Loucy (cell line): ENCODE results near the gene LRRC63.

Source experiments
- H2AFZ ChIP-seq: fragments of 200-600 bp; sonication (generic); 2 replicates; pipeline ENCODE4 v1.6.0; 2016; ENCODE audit warnings: antibody characterized with exemption, mild to moderate bottlenecking, low read length, moderate library complexity
- H3F3A ChIP-seq: fragments of 200-600 bp; 2 replicates; pipeline ENCODE4 v1.6.0; 2016; ENCODE audit warnings: antibody characterized with exemption, low read depth, mild to moderate bottlenecking
- H3K27me3 ChIP-seq: fragments of 200-600 bp; sonication (generic); 2 replicates; pipeline ENCODE4 v1.6.1; 2014; ENCODE audit warnings: low read length, mild to moderate bottlenecking; ENCODE audit not compliant: insufficient read depth, poor library complexity, severe bottlenecking
- H3K36me3 ChIP-seq: fragments of 200-600 bp; sonication (generic); 2 replicates; pipeline ENCODE4 v1.6.1; 2016; ENCODE audit warnings: low read length; ENCODE audit not compliant: insufficient read depth
- H3K4me1 ChIP-seq: fragments of 200-600 bp; sonication (generic); 2 replicates; pipeline ENCODE4 v1.5.1; 2014; ENCODE audit warnings: low read length, mild to moderate bottlenecking; ENCODE audit not compliant: insufficient read depth, poor library complexity, severe bottlenecking
- H3K4me2 ChIP-seq: fragments of 200-600 bp; sonication (generic); 2 replicates; pipeline ENCODE4 v1.6.0; 2014; ENCODE audit warnings: antibody characterized with exemption, low read length, low read depth, mild to moderate bottlenecking; ENCODE audit not compliant: poor library complexity, severe bottlenecking
- H3K4me3 ChIP-seq: fragments of 200-600 bp; sonication (generic); 2 replicates; pipeline ENCODE4 v1.5.1; 2014; ENCODE audit warnings: low read length, mild to moderate bottlenecking, mixed read lengths; ENCODE audit not compliant: poor library complexity, severe bottlenecking
- H3K79me2 ChIP-seq: fragments of 200-600 bp; sonication (generic); 2 replicates; pipeline ENCODE4 v1.6.1; 2014; ENCODE audit warnings: low read length; ENCODE audit not compliant: insufficient read depth
- H3K9ac ChIP-seq: fragments of 200-600 bp; sonication (generic); 2 replicates; pipeline ENCODE4 v1.6.0; 2014; ENCODE audit warnings: mild to moderate bottlenecking, low read depth, low read length, moderate library complexity; ENCODE audit not compliant: poor library complexity, severe bottlenecking
- H3K9me2 ChIP-seq: fragments of 200-600 bp; sonication (generic); replicated peaks from 2 replicates; pipeline ENCODE4 v1.6.1; 2016; ENCODE audit warnings: low read depth, low read length, mixed read lengths
- H3K9me3 ChIP-seq: fragments of 200-600 bp; sonication (generic); 2 replicates; pipeline ENCODE4 v1.6.1; 2014; ENCODE audit warnings: mild to moderate bottlenecking, antibody characterized with exemption, low read length, low read depth; ENCODE audit not compliant: insufficient read depth
- H4K20me1 ChIP-seq: fragments of 200-600 bp; sonication (generic); 2 replicates; pipeline ENCODE4 v1.6.0; 2014; ENCODE audit warnings: antibody characterized with exemption, low read length, mild to moderate bottlenecking; ENCODE audit not compliant: insufficient read depth, poor library complexity, severe bottlenecking
- CTCF ChIP-seq: fragments of 200-600 bp; sonication (generic); conservative IDR thresholded peaks from 2 replicates; pipeline ENCODE4 v1.5.1; 2014; ENCODE audit warnings: mild to moderate bottlenecking, antibody characterized with exemption, low read length
- EZH2phosphoT487 ChIP-seq: fragments of 200-600 bp; IDR thresholded peaks from 2 replicates; pipeline ENCODE4 v1.6.1; 2018; ENCODE audit warnings: antibody characterized with exemption, mild to moderate bottlenecking, moderate library complexity, borderline replicate concordance

The LRRC63 gene

DNA sequence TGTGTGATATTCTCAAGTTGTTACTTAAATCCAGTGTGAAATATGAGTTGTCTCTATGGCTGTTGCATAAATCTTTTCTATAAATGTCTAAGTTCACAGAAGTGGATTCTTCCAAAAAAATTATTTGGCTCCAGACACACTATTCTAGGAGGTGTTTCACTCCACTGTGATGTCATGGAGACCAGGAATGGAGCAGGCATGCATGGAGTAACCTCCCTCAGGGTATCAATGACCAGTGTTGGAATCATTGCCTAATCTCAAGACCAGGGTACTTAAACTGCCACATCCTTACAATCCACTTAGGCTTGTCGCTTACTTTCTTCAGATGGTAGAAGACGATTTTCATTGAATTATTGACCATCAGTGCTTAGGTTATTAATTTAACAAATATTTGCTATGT lies 55.4 kb downstream of the LRRC63 start:
- Histone ChIP-seq H3K4me1 (peaks cover 5% of the 10 kb centered on the region), H3K4me2 (no peak overlapping the region), H3K9ac (no peak overlapping the region), H3K27me3 (no peaks in the 10 kb centered on the region), H3K9me2 (no peaks in the 10 kb centered on the region), H3K36me3 (no peaks in the 10 kb centered on the region), H2AFZ (no peak overlapping the region), H3F3A (no peaks in the 10 kb centered on the region), H4K20me1 (no peaks in the 10 kb centered on the region), H3K4me3 (no peak overlapping the region), H3K79me2 (no peaks in the 10 kb centered on the region), H3K9me3 (no peaks in the 10 kb centered on the region)
- TF ChIP-seq CTCF (no peak), EZH2phosphoT487 (no peak)

DNA sequence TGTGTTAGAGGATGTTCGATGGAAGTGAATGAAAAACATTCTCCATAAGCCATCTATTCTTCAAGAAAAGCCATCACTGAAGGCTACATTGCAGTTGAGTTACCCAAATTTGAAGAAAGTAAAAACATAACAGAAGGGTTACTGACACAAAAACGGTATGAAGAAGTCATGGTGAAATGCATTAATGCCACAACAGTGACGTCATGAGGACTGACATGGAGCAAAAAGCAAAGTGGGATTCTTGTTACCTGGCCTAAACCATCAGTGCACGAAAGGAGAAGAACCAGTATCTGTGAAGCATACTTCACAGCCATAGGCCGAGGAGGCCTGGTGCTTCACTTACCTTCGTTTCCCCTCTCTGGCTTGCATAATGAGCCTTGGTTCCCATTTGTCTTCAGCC lies 58.7 kb downstream of the LRRC63 start:
- Histone ChIP-seq H3K4me1 (peaks cover 2% of the 10 kb centered on the region), H3K9me3 (no peaks in the 10 kb centered on the region), H3F3A (no peaks in the 10 kb centered on the region), H2AFZ (no peak overlapping the region), H4K20me1 (no peaks in the 10 kb centered on the region), H3K36me3 (no peaks in the 10 kb centered on the region), H3K9me2 (no peaks in the 10 kb centered on the region), H3K4me2 (no peak overlapping the region), H3K27me3 (no peaks in the 10 kb centered on the region), H3K4me3 (no peak overlapping the region), H3K9ac (no peak overlapping the region), H3K79me2 (no peaks in the 10 kb centered on the region)
- TF ChIP-seq CTCF (no peak), EZH2phosphoT487 (no peak)

GRCh38 chr13:46274094-46274698 lies 62.5 kb downstream of the LRRC63 start:
- Histone ChIP-seq H3K4me3 (no peak overlapping the region), H3K4me1 (peaks cover 4% of the 10 kb centered on the region), H3K4me2 (no peak overlapping the region), H3K36me3 (no peaks in the 10 kb centered on the region), H4K20me1 (no peaks in the 10 kb centered on the region), H3F3A (no peaks in the 10 kb centered on the region), H3K9me2 (no peaks in the 10 kb centered on the region), H3K27me3 (no peaks in the 10 kb centered on the region), H2AFZ (no peak overlapping the region), H3K9me3 (no peaks in the 10 kb centered on the region), H3K79me2 (no peaks in the 10 kb centered on the region), H3K9ac (no peak overlapping the region)
- TF ChIP-seq CTCF (no peak), EZH2phosphoT487 (no peak)
